GM12864 (cell line): ENCODE measurements around the gene SHD.

Source experiments
- DNase-seq: peaks from one replicate; pipeline ENCODE4 v3.0.0-alpha.2; 2011; ENCODE audit warnings: low read depth
- H3K4me3 ChIP-seq: 2 replicates; pipeline ENCODE4 v1.5.1; 2011; ENCODE audit warnings: mild to moderate bottlenecking, low read depth, low read length, control low read depth
- TF ChIP-seq, protein P1 (sequence below): IDR thresholded peaks from 2 replicates; pipeline ENCODE4 v1.5.1; 2011; ENCODE audit warnings: low read depth, mild to moderate bottlenecking, moderate library complexity, low read length, control low read depth, inconsistent platforms; ENCODE audit errors: missing control alignments

The SHD gene

DNA sequence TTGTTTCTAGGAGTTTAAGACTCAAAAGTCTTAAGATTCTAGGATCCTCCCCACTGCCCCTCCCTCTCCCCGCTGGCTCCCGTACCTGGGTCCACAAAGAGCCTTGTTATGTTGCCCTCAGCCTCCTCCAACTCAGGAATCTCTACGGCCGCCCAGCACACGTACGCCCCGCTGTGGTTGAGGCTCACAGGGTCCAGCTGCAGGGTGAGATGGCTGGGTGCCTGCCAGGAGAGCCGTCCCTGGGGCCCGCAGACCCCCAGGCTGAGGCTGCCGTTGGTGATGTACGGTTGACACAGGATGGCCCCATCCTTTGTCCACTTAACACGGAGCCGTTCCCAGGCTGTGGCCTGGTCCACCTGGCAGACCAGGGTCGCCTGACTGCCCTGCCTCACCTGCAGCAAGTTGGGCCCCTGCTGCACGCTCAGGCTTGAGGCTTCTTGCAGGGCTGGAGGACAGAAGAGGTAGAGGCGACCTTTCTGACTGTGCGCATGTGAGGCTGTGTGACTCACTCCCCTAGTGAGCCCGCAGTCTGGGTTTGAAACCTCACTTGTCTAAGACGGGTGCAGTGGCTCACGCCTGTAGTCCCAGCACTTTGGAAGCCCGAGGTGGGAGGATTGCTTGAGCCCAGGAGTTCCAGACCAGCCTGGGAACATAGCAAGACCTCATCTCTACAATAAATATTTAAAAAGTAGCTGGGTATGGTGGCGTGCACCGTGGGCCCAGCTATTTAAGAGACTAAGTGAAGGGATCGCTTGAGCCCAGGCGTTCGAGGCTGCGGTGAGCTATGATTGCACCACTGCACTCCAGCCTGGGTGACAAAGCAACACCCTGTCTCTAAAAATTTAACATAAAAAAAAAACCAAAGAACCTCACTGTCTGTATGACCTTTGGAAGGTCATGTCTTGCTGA, 19.1 kb downstream of the SHD start:
- TF ChIP-seq, protein P1, sequence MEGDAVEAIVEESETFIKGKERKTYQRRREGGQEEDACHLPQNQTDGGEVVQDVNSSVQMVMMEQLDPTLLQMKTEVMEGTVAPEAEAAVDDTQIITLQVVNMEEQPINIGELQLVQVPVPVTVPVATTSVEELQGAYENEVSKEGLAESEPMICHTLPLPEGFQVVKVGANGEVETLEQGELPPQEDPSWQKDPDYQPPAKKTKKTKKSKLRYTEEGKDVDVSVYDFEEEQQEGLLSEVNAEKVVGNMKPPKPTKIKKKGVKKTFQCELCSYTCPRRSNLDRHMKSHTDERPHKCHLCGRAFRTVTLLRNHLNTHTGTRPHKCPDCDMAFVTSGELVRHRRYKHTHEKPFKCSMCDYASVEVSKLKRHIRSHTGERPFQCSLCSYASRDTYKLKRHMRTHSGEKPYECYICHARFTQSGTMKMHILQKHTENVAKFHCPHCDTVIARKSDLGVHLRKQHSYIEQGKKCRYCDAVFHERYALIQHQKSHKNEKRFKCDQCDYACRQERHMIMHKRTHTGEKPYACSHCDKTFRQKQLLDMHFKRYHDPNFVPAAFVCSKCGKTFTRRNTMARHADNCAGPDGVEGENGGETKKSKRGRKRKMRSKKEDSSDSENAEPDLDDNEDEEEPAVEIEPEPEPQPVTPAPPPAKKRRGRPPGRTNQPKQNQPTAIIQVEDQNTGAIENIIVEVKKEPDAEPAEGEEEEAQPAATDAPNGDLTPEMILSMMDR = no peak
- H3K4me3 ChIP-seq = no peak overlapping the region
- no peak for DNase-seq

DNA sequence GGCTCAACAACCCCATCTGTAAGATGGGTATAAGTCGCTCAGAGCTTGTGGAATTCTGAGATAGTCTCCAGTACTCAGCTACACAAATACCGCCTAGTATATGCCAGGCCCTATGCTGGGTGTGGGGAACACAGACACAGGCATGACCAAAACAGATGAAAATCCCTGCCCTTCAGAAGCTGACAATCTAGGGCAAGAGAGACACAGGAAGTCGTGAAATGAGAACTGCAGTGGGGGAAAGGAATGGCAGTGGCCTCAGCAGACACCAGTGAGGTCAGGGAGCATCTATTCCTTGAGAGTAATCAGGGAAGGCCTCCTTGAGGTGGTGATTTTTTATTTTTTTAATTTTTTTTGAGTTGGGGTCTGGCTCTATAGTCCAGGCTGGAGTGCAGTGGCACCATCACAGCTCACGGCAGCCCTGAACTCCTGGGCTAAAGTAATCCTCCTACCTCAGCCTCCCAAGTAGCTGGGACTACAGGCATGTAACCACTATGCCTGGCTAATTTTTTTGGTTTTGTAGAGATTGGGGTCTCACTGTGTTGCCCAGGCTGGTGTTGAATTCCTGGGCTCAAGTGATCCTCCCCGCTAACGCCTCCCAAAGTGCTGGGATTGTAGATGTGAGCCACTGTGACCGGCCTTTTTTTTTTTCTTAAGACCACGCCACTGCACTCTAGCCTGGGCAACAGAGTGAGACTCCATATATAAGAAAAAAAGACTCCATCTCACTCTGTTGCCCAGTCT, 19.9 kb downstream of the SHD start:
- no peak overlapping the region for H3K4me3 ChIP-seq
- TF ChIP-seq, protein P1 = no peak
- DNase-seq = no peak

DNA sequence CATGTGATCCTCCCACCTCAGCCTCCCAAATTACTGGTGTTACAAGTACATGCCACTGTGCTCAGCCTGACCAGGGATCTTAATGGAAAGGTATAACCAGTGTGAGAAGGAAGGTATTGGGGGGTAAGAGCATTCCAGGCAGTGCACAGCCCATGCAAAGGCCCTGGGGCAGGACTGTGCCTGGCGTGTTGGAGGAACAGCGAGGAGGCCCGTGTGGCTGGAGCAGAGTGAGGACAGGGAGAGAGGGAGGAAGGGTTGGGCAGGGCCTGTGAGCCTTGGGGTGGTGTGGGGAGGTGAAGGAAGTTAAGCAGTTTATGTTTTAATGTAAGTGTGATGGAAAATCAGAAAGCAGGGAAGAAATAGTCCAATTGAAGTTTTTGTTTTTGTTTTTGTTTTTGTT, 21.5 kb downstream of the SHD start:
- TF ChIP-seq, protein P1 = no peak
- H3K4me3 ChIP-seq = no peak overlapping the region
- no peak for DNase-seq

DNA sequence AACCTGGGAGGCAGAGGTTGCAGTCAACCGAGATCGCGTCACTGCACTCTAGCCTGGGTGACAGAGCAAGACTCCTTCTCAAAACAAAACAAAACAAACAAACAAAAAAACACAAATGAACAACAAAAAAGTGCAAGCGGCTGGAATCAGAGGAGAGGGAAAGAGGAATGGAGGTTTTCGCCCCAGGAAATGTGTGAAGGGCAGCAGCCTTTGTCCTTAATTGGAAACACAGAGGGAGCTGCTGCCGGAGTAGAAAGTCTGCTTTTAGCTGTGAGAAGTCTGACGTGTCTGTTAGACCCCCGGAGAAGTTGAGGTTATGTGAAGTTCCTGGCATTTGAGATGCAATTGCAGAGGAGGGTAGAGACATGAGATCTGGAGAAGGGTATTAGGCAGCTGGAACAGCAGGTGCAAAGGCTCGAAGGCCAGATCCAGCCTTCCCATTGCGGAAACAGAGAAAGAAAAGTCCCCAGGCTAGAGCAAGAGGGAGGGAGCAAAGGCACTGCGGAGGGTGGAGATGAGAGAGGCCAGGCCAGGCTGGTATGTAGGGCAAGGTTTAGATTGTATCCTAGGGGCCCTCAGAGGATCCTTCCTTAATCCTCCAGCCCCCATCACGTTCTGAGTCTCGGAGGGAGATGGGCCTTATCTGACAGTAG, 22.6 kb downstream of the SHD start:
- TF ChIP-seq, protein P1 = no peak
- H3K4me3 ChIP-seq = no peak overlapping the region
- DNase-seq = no peak

DNA sequence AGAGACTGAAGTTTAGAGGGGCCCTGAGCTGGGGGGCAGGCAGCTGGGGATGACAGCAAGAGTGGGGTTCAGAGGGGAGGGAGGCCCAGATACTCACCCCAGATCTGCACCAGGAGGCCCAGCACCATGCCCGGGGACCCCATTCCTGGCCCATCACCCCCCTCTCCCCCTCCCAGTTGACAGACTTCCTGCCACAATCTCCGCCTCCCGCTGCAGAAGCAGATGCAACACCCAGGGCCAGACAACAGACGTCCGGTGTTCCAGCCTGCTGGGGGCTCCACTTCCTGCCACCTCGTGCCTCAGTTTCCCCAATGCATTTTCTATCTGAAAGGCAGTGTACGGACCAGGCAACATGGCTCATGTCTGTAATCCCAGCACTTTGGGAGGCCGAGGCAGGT, 23.2 kb downstream of the SHD start, which contains the start of gene TMIGD2:
Gene TMIGD2 (minus strand): TSS at position 147 of the 398 bp plus-strand sequence. CDS start 4 bp downstream, at position 143.
- TF ChIP-seq, protein P1 = no peak

DNA sequence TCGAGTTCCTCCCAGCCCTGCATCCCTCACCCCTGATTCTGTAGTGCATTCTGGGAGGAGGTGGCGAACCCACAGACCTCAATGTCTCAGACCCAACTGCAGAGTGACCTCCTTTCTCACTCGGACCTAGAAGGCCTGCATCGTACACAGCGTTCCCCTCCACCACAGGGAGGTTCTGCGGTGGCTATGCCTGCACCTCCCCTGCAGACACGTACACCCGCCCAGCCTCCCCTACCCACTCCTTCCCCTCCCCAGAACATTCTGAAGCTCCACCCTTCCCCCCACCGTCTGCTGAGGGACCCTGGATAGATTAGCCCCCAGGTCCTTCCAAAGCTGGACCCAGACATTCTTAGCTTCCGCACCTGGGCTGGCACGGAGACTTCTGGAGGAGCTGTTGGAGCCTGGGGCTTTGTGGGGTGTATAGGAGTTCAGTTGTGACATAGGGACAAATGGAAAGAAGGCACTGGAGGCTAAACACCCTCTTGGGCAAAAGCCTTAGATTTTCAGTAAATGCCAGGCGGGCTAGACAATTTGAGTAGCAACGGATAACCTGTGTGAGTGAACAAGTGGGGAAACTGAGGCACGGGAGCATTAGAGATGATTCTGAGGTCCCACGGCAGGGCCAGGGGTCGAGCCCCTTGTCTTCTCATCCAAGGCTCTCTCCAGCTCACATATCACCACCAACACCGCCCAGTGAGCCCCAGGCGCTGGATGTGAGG, 24.9 kb downstream of the SHD start:
- DNase-seq = no peak

More for the DNA sequence above, 23.2 kb downstream of the SHD start, which contains the start of gene TMIGD2:
- H3K4me3 ChIP-seq = no peak within 1 kb of the TSS
- DNase-seq = no peak

More for the DNA sequence above, 24.9 kb downstream of the SHD start:
- TF ChIP-seq, protein P1 = no peak
- no peak overlapping the region for H3K4me3 ChIP-seq
